GM18498 (cell line): ENCODE data around the gene FUOM.

Source experiments
- ATAC-seq: cut with Tn5 transposase; IDR thresholded peaks from one replicate; pipeline ENCODE4 v1.9.1; 2021; ENCODE audit warnings: mild to moderate bottlenecking, moderate library complexity; ENCODE audit not compliant: unreplicated experiment

FUOM gene

DNA sequence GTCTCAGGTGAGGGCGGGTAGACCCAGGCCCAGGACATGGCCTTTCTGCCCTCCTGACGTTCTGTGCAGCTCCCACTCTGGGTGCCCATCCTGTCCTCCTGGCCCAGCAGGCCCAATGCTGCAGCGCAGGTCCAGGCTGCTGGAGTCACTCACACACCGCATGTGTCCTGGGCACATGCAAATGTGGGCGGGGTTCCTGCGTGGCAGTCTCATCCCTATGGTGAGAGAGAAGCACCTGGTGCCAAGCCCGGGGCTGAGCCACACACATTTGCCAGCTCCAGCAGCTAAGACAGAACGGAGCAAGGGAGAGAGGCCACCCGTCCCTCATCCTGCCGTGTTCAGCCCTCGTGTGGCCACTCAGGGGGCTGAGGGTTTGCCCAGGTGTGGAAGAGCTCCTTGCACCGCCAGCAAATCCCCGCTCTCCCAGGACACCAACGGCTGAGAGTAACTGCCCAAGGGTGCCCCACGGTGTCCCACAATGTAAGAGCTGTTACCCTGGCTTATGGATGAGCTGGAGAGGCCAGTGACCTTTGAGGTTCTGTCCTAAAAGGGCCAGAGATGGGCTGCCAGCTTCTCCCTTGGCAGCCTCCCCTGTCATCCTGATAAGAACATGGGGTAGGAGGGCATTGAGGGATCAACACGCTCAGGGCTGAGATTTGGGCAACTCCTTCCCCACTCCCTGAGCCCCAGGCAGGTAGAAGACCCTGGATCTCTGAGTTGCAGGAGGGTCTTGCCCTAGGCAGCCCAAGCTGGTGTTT is 4.4 kb downstream of the FUOM start:
- ATAC-seq = no peak

- ATAC-seq = no peak
Measured at GRCh38 chr10:133351408-133352318, 6.2 kb downstream of the FUOM start.

DNA sequence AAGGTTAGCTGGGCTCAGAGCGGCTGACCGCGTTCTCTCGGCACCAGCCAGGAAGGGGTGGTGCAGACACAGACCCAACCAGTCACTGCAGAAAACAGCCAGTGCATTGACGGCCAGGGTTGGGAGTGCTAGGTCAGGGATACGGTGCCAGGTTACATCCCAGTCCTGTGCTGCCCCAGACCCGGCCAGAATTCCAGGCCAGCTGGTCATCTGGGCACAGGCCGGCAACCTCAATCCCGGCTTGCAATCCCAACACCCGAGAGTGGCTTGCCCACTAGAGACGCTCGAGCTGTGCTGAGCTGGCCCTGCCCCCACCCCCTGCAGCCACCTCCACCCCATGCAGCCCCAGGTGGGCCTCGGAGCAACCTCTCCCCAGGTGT is 6.9 kb downstream of the FUOM start:
- no peak for ATAC-seq

DNA sequence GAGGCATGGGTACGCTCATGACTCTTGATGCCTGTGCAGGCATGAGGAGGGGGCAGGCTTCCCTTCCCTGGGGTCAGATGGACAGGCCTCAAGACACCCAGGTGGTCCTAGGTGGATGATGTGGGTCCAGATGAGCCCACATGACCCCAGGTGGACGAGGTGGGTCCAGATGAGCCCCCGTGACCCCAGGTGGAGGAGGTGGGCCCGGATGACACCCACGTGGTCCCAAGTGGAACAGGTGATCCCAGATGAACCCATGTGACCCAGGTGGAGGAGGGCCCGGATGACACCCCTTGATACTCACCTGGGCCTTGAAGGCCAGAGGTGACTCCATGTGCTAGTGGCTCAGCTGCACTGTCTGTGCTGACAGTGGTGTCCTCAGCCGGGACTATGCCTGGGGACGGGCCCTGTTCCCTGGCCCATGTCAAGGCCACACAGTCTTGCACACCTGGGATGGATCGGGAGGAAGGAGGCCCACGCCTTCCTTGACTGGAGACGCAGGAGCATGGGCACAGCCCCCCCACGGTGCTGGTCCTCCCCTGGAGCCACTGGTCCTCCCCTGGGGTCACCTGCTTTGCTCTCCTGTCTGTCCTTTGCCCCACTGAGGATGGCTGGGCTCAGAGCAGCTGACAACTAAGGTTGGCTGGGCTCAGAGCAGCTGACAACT is 7.4 kb downstream of the FUOM start:
- no peak for ATAC-seq

DNA sequence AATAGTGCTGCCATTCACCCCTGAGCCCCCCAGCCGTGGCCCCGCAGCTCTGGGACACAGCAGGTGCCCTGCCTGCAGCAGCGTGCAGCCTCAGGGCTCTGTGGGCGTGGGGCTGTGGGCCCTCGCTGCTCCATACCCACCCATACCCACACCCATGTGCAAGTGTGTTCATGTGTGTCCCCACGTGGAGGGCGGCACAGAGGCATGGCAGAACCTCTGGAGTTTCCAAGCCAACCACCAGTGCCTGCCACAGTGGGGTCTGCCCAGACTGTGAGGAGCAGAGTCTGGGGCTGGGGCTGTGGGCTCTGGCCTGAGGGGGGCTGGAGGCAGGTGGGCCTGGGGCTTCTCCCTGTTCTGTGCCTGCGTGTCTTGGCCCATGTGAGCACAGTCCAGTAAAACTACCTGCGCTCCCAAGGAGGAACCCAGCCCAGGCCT is 8.2 kb downstream of the FUOM start:
- no peak for ATAC-seq

- no peak for ATAC-seq
Measured at GRCh38 chr10:133349160-133349568, 8.7 kb downstream of the FUOM start.

- ATAC-seq = no peak
Measured at GRCh38 chr10:133347710-133348517, 9.9 kb downstream of the FUOM start.

DNA sequence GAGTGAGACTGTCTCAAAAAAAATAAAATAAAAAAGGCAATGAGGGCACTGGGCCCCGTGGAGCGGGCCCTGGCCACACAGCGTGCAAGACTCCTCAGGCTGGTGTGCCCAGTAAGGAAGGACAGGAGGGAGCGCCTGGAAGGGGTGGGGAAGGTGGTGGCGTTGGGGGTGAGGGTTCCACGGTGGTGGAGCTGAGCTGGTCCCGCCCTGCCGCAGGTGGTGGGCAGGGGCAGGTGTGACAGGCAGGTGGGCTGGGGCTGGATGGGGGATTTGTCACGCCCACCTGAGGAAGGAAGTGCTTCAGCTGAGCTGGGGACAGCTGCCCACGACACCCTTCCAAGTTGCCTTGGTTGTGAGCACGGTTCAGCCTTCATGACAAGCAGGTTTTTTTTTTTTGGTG is 11.4 kb downstream of the FUOM start:
- ATAC-seq = no peak

DNA sequence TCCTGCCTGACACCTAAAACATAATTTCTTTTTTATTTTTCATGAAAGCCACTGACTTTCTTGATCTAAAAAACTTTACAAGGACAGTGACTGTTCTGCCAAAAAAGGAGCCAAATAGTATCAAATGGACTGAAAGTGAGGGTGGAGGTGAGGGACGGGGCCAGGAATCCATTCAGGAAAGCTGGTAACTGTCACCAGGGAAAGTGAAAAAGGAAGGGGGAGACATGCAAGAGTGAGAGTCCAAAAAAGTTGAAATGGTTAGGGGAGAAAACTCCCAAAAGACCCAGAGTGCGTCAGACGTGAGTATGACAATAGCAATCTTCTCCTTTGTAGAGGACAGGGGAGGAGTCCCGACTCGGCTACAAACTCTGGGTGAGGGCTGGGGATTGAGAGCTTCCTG is 13.6 kb downstream of the FUOM start:
- no peak for ATAC-seq

DNA sequence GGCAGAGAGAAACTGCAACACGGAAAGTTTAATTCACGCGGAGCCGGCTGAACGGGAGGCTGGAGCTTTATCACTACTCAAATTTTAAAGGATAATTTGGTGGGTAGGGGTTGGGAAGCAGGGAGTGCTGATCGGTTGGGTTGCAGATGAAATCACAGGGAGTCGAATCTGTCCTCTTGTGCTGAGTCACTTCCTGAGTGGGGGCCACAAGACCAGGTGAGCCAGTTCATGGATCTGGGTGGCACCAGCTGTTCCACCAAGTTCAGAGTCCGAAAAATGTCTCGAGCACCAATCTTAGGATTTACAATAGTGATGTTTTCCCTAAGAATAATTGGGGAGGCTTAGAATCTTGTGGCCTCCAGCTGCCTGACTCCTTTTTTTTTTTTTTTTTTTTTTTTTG is 14.3 kb downstream of the FUOM start:
- ATAC-seq = no peak

- ATAC-seq = no peak
Measured at GRCh38 chr10:133342942-133343341, 14.9 kb downstream of the FUOM start.

GRCh38 chr10:133341983-133342382 is 15.8 kb downstream of the FUOM start:
- no peak for ATAC-seq

GRCh38 chr10:133339708-133340380 is 18.0 kb downstream of the FUOM start:
- no peak for ATAC-seq

DNA sequence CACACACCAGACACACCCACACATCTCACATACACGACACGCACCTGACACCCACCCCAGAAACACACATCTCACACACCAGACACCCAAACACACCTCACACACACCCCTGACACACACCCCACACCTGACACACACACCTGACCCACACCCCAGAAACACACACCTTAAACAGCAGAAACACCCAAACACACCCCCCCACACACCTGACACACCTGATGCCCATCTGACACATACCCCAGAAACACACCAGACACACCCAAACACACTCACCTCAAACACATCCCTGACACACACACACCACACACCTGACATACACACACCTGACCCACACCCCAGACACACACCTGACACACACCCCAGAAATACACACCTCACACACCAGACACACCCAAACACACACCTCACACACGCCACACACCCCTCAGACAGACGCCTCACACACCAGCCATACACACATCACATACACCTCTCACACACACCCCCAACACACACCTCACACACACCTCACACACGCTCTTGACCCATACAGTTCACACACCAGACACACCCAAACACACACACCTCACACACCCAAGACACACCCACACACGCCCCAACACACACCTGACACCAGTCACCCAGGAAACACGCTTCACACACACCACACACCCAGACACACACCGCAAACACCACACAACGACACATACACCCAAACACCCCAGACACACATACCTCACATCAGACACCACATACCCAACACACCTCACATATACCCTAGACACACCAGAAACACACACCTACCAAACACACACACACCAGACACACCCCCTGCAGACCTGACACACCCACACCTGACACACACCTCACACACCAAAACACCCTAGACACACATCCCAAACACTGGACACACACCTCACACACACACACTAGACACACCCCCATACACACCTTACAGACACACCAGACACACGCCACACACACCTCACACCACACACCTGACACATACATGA is 19.4 kb downstream of the FUOM start:
- ATAC-seq = no peak

DNA sequence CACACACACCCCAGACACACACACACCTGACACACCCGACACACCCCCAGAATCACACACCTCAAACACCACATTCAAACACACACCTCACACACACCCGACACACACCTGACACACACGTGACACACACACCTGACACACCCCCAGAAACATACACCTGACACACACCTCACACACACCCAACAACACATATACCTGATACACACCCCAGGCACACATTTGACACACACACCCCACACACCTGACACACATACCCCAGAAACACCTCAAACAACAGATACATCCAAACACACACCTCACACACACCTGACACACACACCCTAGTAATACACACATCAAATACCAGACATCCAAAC is 20.5 kb downstream of the FUOM start:
- no peak for ATAC-seq

DNA sequence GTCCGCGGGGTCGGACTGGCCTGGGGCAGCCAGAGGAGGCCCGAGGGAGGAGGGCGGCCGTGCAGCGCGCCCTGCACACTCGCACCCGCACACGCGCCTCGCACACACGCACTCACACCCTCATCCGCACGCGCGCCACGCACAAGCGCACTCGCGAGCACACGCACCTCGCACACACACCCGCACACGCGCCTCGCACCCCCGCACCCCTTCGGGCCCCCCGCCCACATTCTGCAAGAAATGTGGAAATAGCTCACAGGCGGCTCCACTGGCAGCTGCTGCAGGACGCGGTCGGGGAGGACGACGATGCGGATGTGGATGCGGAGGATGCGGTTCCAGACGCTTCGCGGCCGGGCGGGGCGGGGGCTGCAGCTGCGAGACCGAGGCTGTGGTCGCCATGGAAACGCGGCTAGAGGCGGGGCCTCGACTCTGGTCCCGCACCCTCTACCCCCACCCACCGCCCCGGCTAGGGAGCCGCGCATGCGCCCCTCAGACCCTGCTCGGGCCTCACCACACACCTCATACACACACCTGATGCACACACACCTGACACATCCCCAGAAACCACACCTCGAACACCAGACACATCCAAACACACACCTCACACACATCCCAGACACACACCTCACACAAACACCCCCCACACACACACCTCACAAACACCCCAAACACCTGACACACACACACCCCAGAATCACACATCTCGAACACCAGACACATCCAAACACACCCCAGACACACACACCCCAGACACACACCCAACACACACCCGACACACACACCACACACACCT is 21.0 kb downstream of the FUOM start, which contains the start of gene CALY:
TSS of gene CALY (minus strand) at position 320 of the 793 bp plus-strand sequence. CDS start 7,907 bp downstream, outside the sequence.
- ATAC-seq = no peak

DNA sequence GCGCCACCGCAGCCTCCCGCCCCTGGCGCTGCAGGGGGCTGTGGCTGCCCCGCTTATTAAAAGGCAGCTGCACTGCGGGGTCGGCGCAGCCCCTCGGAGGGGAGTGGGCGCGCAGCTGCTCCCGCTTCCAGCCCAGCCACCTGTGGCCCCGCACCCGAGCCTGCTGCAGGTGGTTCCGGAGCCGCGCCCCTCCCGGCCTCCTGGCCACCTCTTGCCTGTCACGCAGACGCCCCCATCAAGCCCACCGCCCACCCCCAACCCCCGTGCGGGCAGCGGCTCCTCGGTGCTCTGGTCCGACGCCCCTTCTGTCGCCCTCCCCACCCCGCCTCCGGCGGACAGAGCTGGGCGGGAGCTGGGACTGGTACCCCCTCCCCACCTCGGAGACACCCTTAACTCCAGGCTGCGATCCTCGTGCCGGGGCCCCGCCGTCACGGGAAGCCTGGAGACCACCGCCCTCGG is 21.7 kb downstream of the FUOM start:
- no peak for ATAC-seq
